HepG2 (cell line): ENCODE measurements around the gene KDM4E. TPM values are rescaled to one million over a fixed set of nuclear protein-coding genes. Genes with fewer than 3 reads are reported as not detected.

ENCODE experiments used
- ATAC-seq: fragments of 200-7000 bp; cut with Tn5 transposase; 3 replicates; pipeline ENCODE4 v1.9.1; 2020; ENCODE audit warnings: mild to moderate bottlenecking, moderate library complexity
- BruUV-seq: library from RNA; stranded (reverse); fragments of 400-500 nt; replicated peaks from 2 replicates; lab custom pipeline; 2021; lab: Mats Ljungman, UMichigan
- CTCF ChIA-PET: fragments of 300-600 bp; formaldehyde crosslinking; extraction: SDS; loops from one replicate; lab custom pipeline; 2021; ENCODE audit warnings: low total read pairs, inconsistent platforms, low intra/inter-chr PET ratio; lab: Yijun Ruan, JAX
- POLR2A ChIA-PET: fragments of 350-600 bp; sonication (Branson Sonifier 250); formaldehyde crosslinking; loops from one replicate; lab custom pipeline; 2020; ENCODE audit warnings: antibody characterized with exemption, inconsistent platforms; lab: Yijun Ruan, JAX
- DNase-seq: peaks from one replicate; pipeline ENCODE4 v3.0.0-alpha.2; 2015; ENCODE audit warnings: low spot score
- FAIRE-seq: peaks from 3 replicates; lab custom pipeline; 2011; peaks lifted over from hg19 to GRCh38; lab: Jason Lieb, UNC
- H2AFZ ChIP-seq: one replicate; pipeline ENCODE4 v1.6.1; 2011; ENCODE audit warnings: low read length, inconsistent platforms
- H3K27ac ChIP-seq: fragments of 300-600 bp; 3 replicates; pipeline ENCODE4 v1.8.0; 2011; ENCODE audit warnings: mixed run types, mild to moderate bottlenecking, mixed read lengths, low read length, inconsistent platforms; ENCODE audit not compliant: insufficient read depth; ENCODE audit errors: extremely low read length
- H3K27me3 ChIP-seq, 2 experiments: fragments of 200-600 bp in 1 of 2; 2 replicates in 1 of 2; 3 replicates in 1 of 2; pipeline versions ENCODE4 v1.6.0 to v1.8.0; 2011; ENCODE audit warnings: low read length in 2 of 2, mild to moderate bottlenecking in 2 of 2, moderate library complexity in 2 of 2, inconsistent platforms in 1 of 2; ENCODE audit not compliant: insufficient read depth in 2 of 2, control insufficient read depth in 1 of 2
- H3K36me3 ChIP-seq, 2 experiments: fragments of 200-600 bp in 1 of 2; replicated peaks in 1 of 2; 2 replicates in 1 of 2; 3 replicates in 1 of 2; pipeline versions ENCODE4 v1.5.1 to v1.8.0; 2011; ENCODE audit warnings: low read length in 2 of 2, inconsistent platforms in 1 of 2; ENCODE audit not compliant: insufficient read depth in 2 of 2, control insufficient read depth in 1 of 2
- H3K4me1 ChIP-seq: 2 replicates; pipeline ENCODE4 v1.5.1; 2012; ENCODE audit warnings: low read length, inconsistent platforms; ENCODE audit not compliant: insufficient read depth
- H3K4me2 ChIP-seq: 2 replicates; pipeline ENCODE4 v1.6.0; 2011; ENCODE audit warnings: low read depth, low read length, inconsistent platforms
- H3K4me3 ChIP-seq, 3 experiments: fragments of 200-600 bp in 1 of 3; sonication (generic), shearing (Covaris generic) in 1 of 3; replicated peaks in 1 of 3; 2 replicates each; pipeline ENCODE4 v1.5.1; 2011 to 2016; ENCODE audit warnings: low read length in 3 of 3, inconsistent platforms in 2 of 3, low read depth in 2 of 3, mild to moderate bottlenecking in 2 of 3, control low read depth in 1 of 3, mixed read lengths in 1 of 3; ENCODE audit not compliant: insufficient read depth in 1 of 3
- H3K79me2 ChIP-seq: one replicate; pipeline ENCODE4 v1.6.1; 2011; ENCODE audit warnings: low read length, inconsistent platforms; ENCODE audit not compliant: insufficient read depth
- H3K9ac ChIP-seq: 2 replicates; pipeline ENCODE4 v1.6.0; 2011; ENCODE audit warnings: mild to moderate bottlenecking, low read depth, low read length, inconsistent platforms; ENCODE audit not compliant: insufficient read depth
- H3K9me3 ChIP-seq: 2 replicates; pipeline ENCODE4 v1.5.1; 2012; ENCODE audit warnings: mild to moderate bottlenecking, low read length
- H4K20me1 ChIP-seq: 2 replicates; pipeline ENCODE4 v1.6.0; 2011; ENCODE audit warnings: inconsistent platforms, mild to moderate bottlenecking, low read length, moderate library complexity; ENCODE audit not compliant: insufficient read depth
- BCLAF1 ChIP-seq: fragments of 450-650 bp; IDR thresholded peaks from 2 replicates; pipeline ENCODE4 v1.6.1; 2017; ENCODE audit warnings: mild to moderate bottlenecking
- EZH2 ChIP-seq: conservative IDR thresholded peaks from 2 replicates; pipeline ENCODE4 v1.6.1; 2012; ENCODE audit warnings: mild to moderate bottlenecking, low read depth, low read length, moderate library complexity
- FOXA3 ChIP-seq: IDR thresholded peaks from 2 replicates; pipeline ENCODE4 v1.6.1; 2016; ENCODE audit warnings: missing genetic modification reagents, missing compliant biosample characterization
- PAX8 ChIP-seq: sonication (generic); formaldehyde crosslinking; IDR thresholded peaks from 2 replicates; pipeline ENCODE4 v1.8.0; 2022; ENCODE audit warnings: mild to moderate bottlenecking, missing genetic modification reagents, borderline replicate concordance
- RFXAP ChIP-seq: sonication (generic); formaldehyde crosslinking; IDR thresholded peaks from 2 replicates; pipeline ENCODE4 v1.4.0; 2020; ENCODE audit warnings: missing genetic modification reagents, borderline replicate concordance
- ZEB1 ChIP-seq: IDR thresholded peaks from 2 replicates; pipeline ENCODE4 v1.6.1; 2012; ENCODE audit warnings: mild to moderate bottlenecking, low read depth, inconsistent platforms; ENCODE audit not compliant: insufficient replicate concordance
- ZNF501 ChIP-seq: sonication (generic); formaldehyde crosslinking; IDR thresholded peaks from 2 replicates; pipeline ENCODE4 v1.5.1; 2020; ENCODE audit warnings: mild to moderate bottlenecking, moderate library complexity, missing genetic modification reagents
- WGBS: methylation state at CpG from one replicate; pipeline ENCODE4 v1.1.6; 2017; ENCODE audit warnings: low lambda C conversion rate; 5-methylcytosine and 5-hydroxymethylcytosine counted together
- in situ Hi-C: cut with HindIII; loops from 2 replicates; pipeline ENCODE4 v1.10.0; 2017; ENCODE audit warnings: low pct_unique_long_range_greater_than_20kb; ENCODE audit not compliant: extremely low pct_ligation_motif_present
- intact Hi-C: fragments of 100-400 bp; cut with micrococcal nuclease; formaldehyde crosslinking; loops from one replicate; pipeline ENCODE4 v1.10.0; 2022; ENCODE audit not compliant: unreplicated experiment
- polyA plus RNA-seq, 8 experiments: library from polyadenylated mRNA; depleted of rRNA in 3 of 8; stranded (reverse) in 7 of 8; unstranded in 1 of 8; fragments of >200 nt; fragmentation: Illumina TruSeq in 4 of 8; extraction: Trizol in 4 of 8; gene quantifications; 2 replicates each; pipeline versions ENCODE4 v1.2.1 to v1.2.3, GENCODE V29; 2011 to 2016; ENCODE audit warnings: low read depth in 4 of 8, missing spikeins in 1 of 8, mixed read lengths in 1 of 8; ENCODE audit not compliant: insufficient read depth in 1 of 8
- total RNA-seq, 5 experiments: library from RNA; depleted of rRNA; stranded (reverse); fragments of >200 nt; fragmentation: Illumina TruSeq; extraction: Trizol; gene quantifications; 2 replicates each; pipeline ENCODE4 v1.2.3, GENCODE V29; 2016; ENCODE audit warnings: low read depth in 1 of 5
- TF ChIP-seq, protein P1 (sequence below): sonication (generic); formaldehyde crosslinking; IDR thresholded peaks from 2 replicates; pipeline ENCODE4 v1.4.0; 2020; ENCODE audit warnings: mild to moderate bottlenecking, missing genetic modification reagents, borderline replicate concordance

KDM4E gene
- total and polyA plus RNA-seq, 2 of the 13 experiments (the other 11 are each of a cell fraction or from before 2014, with no cell fraction given) = not detected

DNA sequence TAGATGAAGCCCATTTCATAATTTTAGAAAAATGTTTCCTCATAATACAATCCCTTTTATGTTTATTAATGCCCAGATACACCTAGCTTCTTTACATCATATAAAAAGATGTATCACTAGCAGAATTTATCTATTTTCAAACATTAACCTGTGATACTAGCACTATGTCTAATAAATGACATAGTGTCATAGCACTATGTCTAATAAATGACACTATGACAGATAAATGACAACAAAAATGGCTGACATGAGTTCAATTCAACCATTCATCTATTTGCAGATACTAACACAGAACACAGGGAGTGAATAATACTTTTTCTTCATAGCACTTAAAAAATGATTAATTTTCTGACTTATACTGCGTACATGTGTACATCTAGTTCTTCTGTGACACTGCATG lies 19.4 kb upstream of the KDM4E start:
- H2AFZ ChIP-seq = no peak overlapping the region
- no peak for FAIRE-seq
- WGBS = 0% methylated on average over 1 of the region's 1 CpG

More for the DNA sequence above, 19.4 kb upstream of the KDM4E start:
- ATAC-seq = no peak
- POLR2A ChIA-PET = no interaction called here
- in situ Hi-C loops = no loop called here
- no peak overlapping the region for H3K27ac ChIP-seq
- no peak for TF ChIP-seq PAX8 (CRISPR knock-in tag)
- TF ChIP-seq FOXA3 (CRISPR knock-in tag) = no peak
- no peak for TF ChIP-seq BCLAF1
- TF ChIP-seq RFXAP (CRISPR knock-in tag) = no peak
- no peak for TF ChIP-seq EZH2
- TF ChIP-seq ZNF501 = no peak
- TF ChIP-seq, protein P1, sequence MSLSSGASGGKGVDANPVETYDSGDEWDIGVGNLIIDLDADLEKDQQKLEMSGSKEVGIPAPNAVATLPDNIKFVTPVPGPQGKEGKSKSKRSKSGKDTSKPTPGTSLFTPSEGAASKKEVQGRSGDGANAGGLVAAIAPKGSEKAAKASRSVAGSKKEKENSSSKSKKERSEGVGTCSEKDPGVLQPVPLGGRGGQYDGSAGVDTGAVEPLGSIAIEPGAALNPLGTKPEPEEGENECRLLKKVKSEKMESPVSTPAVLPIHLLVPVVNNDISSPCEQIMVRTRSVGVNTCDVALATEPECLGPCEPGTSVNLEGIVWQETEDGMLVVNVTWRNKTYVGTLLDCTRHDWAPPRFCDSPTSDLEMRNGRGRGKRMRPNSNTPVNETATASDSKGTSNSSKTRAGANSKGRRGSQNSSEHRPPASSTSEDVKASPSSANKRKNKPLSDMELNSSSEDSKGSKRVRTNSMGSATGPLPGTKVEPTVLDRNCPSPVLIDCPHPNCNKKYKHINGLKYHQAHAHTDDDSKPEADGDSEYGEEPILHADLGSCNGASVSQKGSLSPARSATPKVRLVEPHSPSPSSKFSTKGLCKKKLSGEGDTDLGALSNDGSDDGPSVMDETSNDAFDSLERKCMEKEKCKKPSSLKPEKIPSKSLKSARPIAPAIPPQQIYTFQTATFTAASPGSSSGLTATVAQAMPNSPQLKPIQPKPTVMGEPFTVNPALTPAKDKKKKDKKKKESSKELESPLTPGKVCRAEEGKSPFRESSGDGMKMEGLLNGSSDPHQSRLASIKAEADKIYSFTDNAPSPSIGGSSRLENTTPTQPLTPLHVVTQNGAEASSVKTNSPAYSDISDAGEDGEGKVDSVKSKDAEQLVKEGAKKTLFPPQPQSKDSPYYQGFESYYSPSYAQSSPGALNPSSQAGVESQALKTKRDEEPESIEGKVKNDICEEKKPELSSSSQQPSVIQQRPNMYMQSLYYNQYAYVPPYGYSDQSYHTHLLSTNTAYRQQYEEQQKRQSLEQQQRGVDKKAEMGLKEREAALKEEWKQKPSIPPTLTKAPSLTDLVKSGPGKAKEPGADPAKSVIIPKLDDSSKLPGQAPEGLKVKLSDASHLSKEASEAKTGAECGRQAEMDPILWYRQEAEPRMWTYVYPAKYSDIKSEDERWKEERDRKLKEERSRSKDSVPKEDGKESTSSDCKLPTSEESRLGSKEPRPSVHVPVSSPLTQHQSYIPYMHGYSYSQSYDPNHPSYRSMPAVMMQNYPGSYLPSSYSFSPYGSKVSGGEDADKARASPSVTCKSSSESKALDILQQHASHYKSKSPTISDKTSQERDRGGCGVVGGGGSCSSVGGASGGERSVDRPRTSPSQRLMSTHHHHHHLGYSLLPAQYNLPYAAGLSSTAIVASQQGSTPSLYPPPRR (CRISPR knock-in tag) = no peak
- no peak for TF ChIP-seq ZEB1
- TF ChIP-seq, all 625 proteins: peak for 0
- intact Hi-C loops = no loop called here
- Histone ChIP-seq H3K9me3 (no peaks in the 10 kb centered on the region), H3K4me2 (no peak overlapping the region), H3K79me2 (no peaks in the 10 kb centered on the region), H3K36me3 (no peaks in the 10 kb centered on the region), H3K9ac (no peak overlapping the region), H4K20me1 (no peaks in the 10 kb centered on the region), H3K4me1 (no peaks in the 10 kb centered on the region), H3K4me3 (no peak overlapping the region), H3K27me3 (no peaks in the 10 kb centered on the region)
- CTCF ChIA-PET = no interaction called here
- no peak for DNase-seq
- BruUV-seq = no TSS peak
